ENCODE results near the gene LHX3.

LHX3 gene

DNA sequence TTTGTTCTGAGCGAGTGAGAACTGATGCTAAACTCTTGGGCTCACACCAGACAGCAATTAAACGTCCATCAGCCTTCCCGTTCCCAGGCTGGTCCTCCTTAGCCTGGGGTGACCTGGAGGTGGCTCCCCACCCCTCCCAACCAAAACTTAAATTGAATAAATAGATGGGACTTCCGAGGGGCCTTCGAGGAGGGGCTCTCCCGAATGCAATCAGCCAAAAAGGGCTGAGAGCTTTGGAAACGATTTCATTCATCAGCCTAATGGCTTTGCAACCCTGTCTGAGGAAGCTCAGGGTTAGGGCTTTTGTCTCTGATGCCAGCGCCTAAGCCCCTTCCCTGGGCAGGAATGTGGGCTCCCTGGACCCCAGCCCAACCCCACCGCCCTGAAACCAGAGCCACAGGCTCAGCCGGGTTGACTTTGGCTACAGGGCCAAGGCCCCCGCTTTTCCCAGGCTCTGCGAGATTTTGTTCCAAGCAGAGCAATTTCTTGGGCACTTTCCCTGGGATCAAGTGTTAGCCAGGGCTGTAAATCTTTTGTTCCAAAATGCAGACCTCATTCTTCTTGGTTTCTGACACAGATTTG is 29.2 kb downstream of the LHX3 start:
- Mint-ChIP-seq H3K4me3 (no peak overlapping the region), H3K27me3 (peaks cover 6% of the 10 kb centered on the region), H3K36me3 (ENCODE audit: low read depth) (no peaks in the 10 kb centered on the region), H3K9me3 (no peaks in the 10 kb centered on the region), H3K27ac (no peak overlapping the region), H3K4me1 (ENCODE audit: low read depth) (no peaks in the 10 kb centered on the region)

- Mint-ChIP-seq H3K9me3 (no peaks in the 10 kb centered on the region), H3K4me3 (no peak overlapping the region), H3K27me3 (peaks cover 7% of the 10 kb centered on the region), H3K27ac (no peak overlapping the region), H3K4me1 (ENCODE audit: low read depth) (no peaks in the 10 kb centered on the region), H3K36me3 (ENCODE audit: low read depth) (no peaks in the 10 kb centered on the region)
These were observed 29.9 kb downstream of the LHX3 start for GRCh38 chr9:136174779-136175615.

- no peaks in the 10 kb centered on the region for H3K36me3 Mint-ChIP-seq (ENCODE audit: low read depth)
- no peak overlapping the region for H3K4me3 Mint-ChIP-seq
- H3K27ac Mint-ChIP-seq = no peak overlapping the region
- no peaks in the 10 kb centered on the region for H3K4me1 Mint-ChIP-seq (ENCODE audit: low read depth)
- no peaks in the 10 kb centered on the region for H3K9me3 Mint-ChIP-seq
- H3K27me3 Mint-ChIP-seq = peaks cover 10% of the 10 kb centered on the region
These were observed 31.2 kb downstream of the LHX3 start for GRCh38 chr9:136173648-136174290.

DNA sequence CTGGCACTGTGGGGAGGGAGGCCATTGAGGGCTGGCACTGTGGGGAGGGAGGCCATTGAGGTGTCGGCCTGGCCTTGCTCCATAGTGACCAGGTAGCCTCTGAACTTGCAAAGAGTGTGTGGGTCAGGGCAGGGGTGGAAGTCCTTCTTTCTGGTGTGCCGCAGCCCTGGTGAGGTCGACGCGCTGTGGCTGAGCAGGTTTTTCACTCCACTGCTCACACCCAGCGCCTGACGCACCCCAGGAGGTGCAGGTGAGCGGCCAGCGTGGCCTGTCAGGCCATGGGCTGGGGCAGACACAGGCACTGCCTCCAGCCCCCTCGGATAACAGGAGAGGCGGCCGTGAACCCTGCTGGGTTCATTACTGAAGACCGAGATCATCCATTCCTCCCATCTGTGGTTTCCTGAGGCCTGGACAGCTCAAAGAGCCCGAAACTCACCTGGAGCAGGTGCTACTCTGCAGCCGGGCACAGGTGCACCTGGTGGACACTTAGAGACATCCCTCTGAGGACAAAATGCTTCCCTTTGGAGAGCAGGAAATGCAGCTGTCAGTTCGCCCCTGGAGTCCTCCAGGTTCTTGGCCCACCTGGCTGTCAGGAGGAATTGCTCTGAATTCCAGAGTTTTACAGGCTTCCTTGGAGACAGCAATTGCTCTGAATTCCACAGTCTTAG is 32.4 kb downstream of the LHX3 start:
- Mint-ChIP-seq H3K36me3 (ENCODE audit: low read depth) (no peaks in the 10 kb centered on the region), H3K27ac (no peak overlapping the region), H3K4me3 (no peak overlapping the region), H3K4me1 (ENCODE audit: low read depth) (no peaks in the 10 kb centered on the region), H3K9me3 (no peaks in the 10 kb centered on the region), H3K27me3 (peaks cover 10% of the 10 kb centered on the region)

GRCh38 chr9:136171801-136172411 is 33.0 kb downstream of the LHX3 start:
- Mint-ChIP-seq H3K9me3 (no peaks in the 10 kb centered on the region), H3K27ac (no peak overlapping the region), H3K4me1 (ENCODE audit: low read depth) (no peaks in the 10 kb centered on the region), H3K36me3 (ENCODE audit: low read depth) (no peaks in the 10 kb centered on the region), H3K4me3 (no peak overlapping the region), H3K27me3 (peaks cover 10% of the 10 kb centered on the region)

DNA sequence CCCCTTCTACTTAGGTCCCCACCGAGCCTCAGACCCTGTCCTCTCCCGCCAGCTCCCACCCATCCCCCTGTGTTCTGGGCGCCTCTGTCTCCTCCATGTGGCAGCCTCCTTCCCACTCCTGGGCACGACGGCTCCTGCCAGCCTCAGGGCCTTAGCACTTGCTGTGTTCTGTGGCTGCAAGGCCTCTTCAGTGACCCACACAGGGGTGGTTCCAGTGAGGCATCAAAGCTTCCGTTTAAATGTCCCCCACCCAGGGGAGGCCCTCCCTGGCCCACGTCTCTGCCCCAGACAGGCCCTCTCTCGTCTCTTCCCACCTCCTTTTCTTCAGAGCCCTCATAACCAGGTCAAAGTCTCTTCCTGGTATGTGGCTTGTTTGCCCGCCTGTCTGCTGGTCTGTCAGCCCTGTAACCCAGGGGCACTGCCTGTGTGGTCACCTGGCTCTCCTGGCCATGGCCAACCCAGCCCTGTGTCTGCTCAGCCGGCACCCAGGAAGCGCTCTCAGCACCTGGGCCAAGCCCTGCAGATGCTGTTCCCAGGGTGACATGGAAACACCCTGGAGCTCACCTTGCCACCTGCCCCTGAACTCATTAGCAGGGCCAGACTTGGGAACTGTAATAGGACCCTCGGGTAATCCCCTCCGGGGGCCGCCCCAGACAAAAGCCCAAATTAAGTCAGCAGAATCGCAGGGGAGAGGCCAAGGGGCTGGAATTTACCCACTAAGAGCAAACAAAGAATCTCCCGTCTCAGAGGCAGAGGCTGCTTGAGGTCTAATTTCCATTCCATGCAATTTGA is 33.7 kb downstream of the LHX3 start:
- H3K27ac Mint-ChIP-seq = no peak overlapping the region
- H3K9me3 Mint-ChIP-seq = no peaks in the 10 kb centered on the region
- H3K4me1 Mint-ChIP-seq (ENCODE audit: low read depth) = no peaks in the 10 kb centered on the region
- no peaks in the 10 kb centered on the region for H3K36me3 Mint-ChIP-seq (ENCODE audit: low read depth)
- H3K27me3 Mint-ChIP-seq = peaks cover 10% of the 10 kb centered on the region
- H3K4me3 Mint-ChIP-seq = no peak overlapping the region

DNA sequence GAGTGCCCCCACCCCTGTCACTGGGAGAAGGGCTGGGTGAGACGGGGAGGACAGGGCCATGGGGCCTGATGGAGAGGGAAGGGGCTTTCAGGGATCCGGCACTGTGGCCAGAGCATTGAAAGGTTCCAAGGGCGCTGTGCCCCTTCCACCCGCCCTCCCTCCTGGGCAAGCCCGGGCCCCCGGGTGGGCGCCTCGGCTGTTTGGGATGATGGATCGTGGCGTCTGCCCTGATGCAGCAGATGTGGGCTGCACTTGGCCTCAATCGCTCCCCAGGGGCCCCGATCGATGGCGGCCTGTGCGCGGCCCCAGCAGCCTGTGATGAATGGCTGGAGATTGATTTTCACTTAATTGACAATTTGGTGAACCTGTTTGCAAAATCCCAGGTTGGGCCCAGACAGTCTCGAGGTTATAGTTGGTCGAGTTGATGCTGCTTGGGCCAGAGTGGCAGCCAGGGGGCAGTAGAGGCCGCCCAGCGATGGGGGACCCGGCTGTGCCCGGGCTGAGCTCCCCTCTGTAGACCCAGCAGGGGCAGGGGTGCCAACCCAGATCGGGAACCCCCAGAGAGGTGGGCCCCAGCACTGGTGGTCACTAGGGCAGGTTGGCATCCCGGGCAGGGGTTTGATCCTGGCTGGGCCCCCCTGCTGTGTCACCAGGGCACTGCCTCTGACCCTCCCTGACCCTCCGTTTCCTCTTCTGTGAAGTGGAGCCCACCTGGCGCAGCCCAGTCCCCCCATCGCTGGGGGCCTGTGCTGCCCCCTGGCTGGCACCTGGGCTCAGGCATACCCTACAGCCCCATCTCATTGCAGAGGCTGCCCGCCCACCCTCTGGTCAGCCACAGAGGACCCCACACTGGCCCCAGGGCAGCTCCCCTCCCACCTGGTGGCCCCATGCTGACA is 34.7 kb downstream of the LHX3 start:
- Mint-ChIP-seq H3K36me3 (ENCODE audit: low read depth) (no peaks in the 10 kb centered on the region), H3K27ac (no peak overlapping the region), H3K4me3 (no peak overlapping the region), H3K27me3 (peaks cover 10% of the 10 kb centered on the region), H3K9me3 (no peaks in the 10 kb centered on the region), H3K4me1 (ENCODE audit: low read depth) (no peaks in the 10 kb centered on the region)

DNA sequence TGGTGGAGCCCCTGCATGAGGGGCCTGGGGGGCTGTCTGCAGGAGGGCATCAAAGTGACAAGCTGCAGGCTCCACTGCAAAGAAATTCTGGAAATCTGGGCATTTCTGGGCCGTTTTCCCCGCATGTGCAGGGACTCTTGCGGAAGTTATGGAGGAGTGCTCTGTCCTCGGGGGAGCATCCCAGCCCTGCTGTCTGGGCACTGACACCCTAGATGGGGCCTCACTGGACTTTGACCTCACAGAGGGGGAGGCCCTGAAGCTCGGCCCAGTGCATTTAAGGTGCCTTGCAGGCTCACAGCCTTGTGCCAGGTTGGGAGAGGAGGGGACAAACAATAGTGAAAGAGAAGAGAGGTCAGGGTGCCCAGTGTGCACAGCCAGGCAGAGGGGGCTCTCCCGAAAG is 35.4 kb downstream of the LHX3 start:
- peaks cover 14% of the 10 kb centered on the region for H3K27me3 Mint-ChIP-seq
- no peaks in the 10 kb centered on the region for H3K36me3 Mint-ChIP-seq (ENCODE audit: low read depth)

GRCh38 chr9:136163248-136163850 is 41.6 kb downstream of the LHX3 start:
- no peaks in the 10 kb centered on the region for H3K36me3 Mint-ChIP-seq (ENCODE audit: low read depth)
- H3K27ac Mint-ChIP-seq = no peak overlapping the region
- no peaks in the 10 kb centered on the region for H3K4me1 Mint-ChIP-seq (ENCODE audit: low read depth)
- H3K4me3 Mint-ChIP-seq = no peak overlapping the region
- H3K9me3 Mint-ChIP-seq = peaks cover 4% of the 10 kb centered on the region
- peaks cover 4% of the 10 kb centered on the region for H3K27me3 Mint-ChIP-seq

More for the DNA sequence above, 35.4 kb downstream of the LHX3 start:
- Mint-ChIP-seq H3K27ac (no peak overlapping the region), H3K9me3 (no peaks in the 10 kb centered on the region), H3K4me3 (no peak overlapping the region), H3K4me1 (ENCODE audit: low read depth) (no peaks in the 10 kb centered on the region)

- Mint-ChIP-seq H3K36me3 (ENCODE audit: low read depth) (no peaks in the 10 kb centered on the region), H3K4me3 (no peak overlapping the region)
These were observed 43.8 kb downstream of the LHX3 start for GRCh38 chr9:136160995-136161610.

GRCh38 chr9:136160381-136160841 is 44.5 kb downstream of the LHX3 start:
- H3K27me3 Mint-ChIP-seq = peaks cover 8% of the 10 kb centered on the region
- no peak overlapping the region for H3K4me3 Mint-ChIP-seq
- H3K9me3 Mint-ChIP-seq = peaks cover 4% of the 10 kb centered on the region
- no peaks in the 10 kb centered on the region for H3K4me1 Mint-ChIP-seq (ENCODE audit: low read depth)
- no peaks in the 10 kb centered on the region for H3K36me3 Mint-ChIP-seq (ENCODE audit: low read depth)
- no peak overlapping the region for H3K27ac Mint-ChIP-seq

More at GRCh38 chr9:136160995-136161610, 43.8 kb downstream of the LHX3 start:
- Mint-ChIP-seq H3K27ac (no peak overlapping the region), H3K4me1 (ENCODE audit: low read depth) (no peaks in the 10 kb centered on the region), H3K9me3 (peaks cover 4% of the 10 kb centered on the region), H3K27me3 (peaks cover 8% of the 10 kb centered on the region)

DNA sequence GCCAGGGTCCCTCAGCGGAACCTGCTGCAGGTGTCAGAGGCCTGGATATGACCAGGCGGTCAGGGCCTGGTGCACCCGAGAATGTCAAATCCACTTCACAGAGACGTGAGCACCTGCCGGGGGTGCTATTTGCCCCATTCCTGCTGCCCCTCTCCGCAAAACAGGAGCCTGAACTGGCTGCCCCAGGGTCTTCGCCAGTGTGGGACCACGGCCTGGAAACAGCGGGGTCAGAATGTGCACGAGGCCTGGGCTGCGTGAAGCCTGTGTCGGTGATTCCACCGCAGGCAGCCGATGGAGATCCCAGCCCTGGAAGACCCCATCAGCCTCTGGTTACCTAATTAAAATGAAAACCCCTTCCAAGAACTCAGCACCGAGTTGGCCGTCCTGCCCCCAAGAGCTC is 45.1 kb downstream of the LHX3 start:
- Mint-ChIP-seq H3K4me3 (no peak overlapping the region), H3K9me3 (peaks cover 4% of the 10 kb centered on the region), H3K27me3 (peaks cover 9% of the 10 kb centered on the region), H3K4me1 (ENCODE audit: low read depth) (no peaks in the 10 kb centered on the region), H3K27ac (no peak overlapping the region), H3K36me3 (ENCODE audit: low read depth) (no peaks in the 10 kb centered on the region)

All from stimulated activated naive CD8-positive, alpha-beta T cell treated with anti-CD3 and anti-CD28 coated beads, Interleukin-15, Interleukin-2, amounts not matched to agents 100 ng/mL and 50 ng/mL, for 24 hours (primary cell).